Measurements from ENCODE around the gene TTC39A.

TTC39A gene

DNA sequence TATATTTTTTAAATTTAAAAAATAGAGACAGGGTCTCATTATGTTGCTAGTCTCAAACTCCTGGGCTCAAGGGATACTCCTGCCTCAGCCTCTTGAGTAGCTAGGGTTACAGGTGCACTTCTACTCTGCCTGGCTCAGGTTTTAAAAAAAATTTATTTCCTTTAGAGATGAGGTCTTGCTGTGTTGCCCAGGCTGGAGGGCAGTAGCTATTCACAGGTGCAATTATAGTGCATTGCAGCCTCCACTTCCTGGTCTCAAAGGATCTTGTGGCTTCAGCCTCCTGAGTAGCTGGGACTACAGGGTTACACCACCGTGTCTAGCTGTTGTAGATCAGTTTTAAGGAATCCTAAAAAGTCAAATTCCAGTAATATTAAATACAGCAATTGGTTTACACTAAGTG, 89.2 kb downstream of the TTC39A start:
- H3K9me3 ChIP-seq, result no peaks in the 10 kb centered on the region
- TF ChIP-seq, protein P1, sequence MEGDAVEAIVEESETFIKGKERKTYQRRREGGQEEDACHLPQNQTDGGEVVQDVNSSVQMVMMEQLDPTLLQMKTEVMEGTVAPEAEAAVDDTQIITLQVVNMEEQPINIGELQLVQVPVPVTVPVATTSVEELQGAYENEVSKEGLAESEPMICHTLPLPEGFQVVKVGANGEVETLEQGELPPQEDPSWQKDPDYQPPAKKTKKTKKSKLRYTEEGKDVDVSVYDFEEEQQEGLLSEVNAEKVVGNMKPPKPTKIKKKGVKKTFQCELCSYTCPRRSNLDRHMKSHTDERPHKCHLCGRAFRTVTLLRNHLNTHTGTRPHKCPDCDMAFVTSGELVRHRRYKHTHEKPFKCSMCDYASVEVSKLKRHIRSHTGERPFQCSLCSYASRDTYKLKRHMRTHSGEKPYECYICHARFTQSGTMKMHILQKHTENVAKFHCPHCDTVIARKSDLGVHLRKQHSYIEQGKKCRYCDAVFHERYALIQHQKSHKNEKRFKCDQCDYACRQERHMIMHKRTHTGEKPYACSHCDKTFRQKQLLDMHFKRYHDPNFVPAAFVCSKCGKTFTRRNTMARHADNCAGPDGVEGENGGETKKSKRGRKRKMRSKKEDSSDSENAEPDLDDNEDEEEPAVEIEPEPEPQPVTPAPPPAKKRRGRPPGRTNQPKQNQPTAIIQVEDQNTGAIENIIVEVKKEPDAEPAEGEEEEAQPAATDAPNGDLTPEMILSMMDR (IDR thresholded peaks at IDR 0.05), result no peak
- H3K27ac ChIP-seq, result peak overlapping the region in 1 of 2 donors; percentile 44
- intact Hi-C loops (cut with DNase I; ENCODE audit: low total_unique reads), result no loop called here
- DNase-seq, result no peak
- no peaks in the 10 kb centered on the region for H3K36me3 ChIP-seq
- no peak overlapping the region for H3K4me3 ChIP-seq
- no peaks in the 10 kb centered on the region for H3K27me3 ChIP-seq
- H3K4me1 ChIP-seq, result peaks cover 0 to 79% (median 31%) of the 10 kb centered on the region in 4 donors

GRCh38 chr1:51240084-51240483, 90.3 kb downstream of the TTC39A start:
- no peaks in the 10 kb centered on the region for H3K9me3 ChIP-seq
- peak overlapping the region in 1 of 2 donors; percentile 44 for H3K27ac ChIP-seq
- H3K4me3 ChIP-seq, result no peak overlapping the region
- DNase-seq, result no peak
- no peaks in the 10 kb centered on the region for H3K27me3 ChIP-seq
- TF ChIP-seq, protein P1 (IDR thresholded peaks at IDR 0.05), result no peak
- intact Hi-C loops (cut with DNase I; ENCODE audit: low total_unique reads), result no loop called here
- H3K4me1 ChIP-seq, result peaks cover 0 to 74% (median 30%) of the 10 kb centered on the region in 4 donors
- no peaks in the 10 kb centered on the region for H3K36me3 ChIP-seq

- TF ChIP-seq, protein P1 (IDR thresholded peaks at IDR 0.05), result no peak
- peaks cover 0 to 67% (median 27%) of the 10 kb centered on the region in 4 donors for H3K4me1 ChIP-seq
These were observed 92.3 kb downstream of the TTC39A start for GRCh38 chr1:51238034-51238403.

DNA sequence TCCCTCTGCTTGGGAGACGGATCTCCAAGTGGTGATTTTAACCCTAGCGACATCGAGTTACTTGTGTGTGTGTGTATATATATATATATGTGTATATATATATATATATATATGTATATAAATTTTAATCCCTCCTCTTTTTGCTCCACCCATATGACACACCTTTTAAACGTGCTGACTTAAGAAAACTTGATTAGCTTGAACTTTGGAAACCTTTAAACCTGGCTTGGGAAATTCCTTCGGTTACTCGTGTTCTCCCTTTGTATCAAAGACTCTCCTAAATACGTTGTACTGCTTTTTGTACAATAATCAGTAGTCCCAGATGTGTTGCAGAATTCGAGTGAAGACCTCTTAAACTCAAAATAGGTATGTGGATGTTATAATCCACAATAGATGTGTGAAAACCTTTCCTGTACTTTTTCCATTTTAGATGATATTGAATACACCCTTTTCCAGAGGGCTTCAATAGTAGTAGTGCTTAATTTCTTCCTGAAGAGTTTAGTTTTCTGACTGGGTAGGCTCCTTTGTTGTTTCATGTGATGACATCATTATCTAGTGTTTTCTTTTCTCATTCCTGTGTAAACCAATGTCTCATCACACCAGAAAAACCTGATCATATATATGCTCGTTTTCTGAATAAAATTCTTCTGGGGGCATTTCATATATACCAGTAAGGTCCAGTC, 92.9 kb downstream of the TTC39A start:
- intact Hi-C loops (cut with DNase I; ENCODE audit: low total_unique reads), result no loop called here
- Histone ChIP-seq H3K27ac (peak overlapping the region; percentile 99), H3K36me3 (no peaks in the 10 kb centered on the region), H3K4me3 (peak overlapping the region; percentile 87 to 100), H3K4me1 (peaks cover 0 to 61% (median 27%) of the 10 kb centered on the region in 4 donors), H3K27me3 (no peaks in the 10 kb centered on the region), H3K9me3 (no peaks in the 10 kb centered on the region)
- no peak for DNase-seq
- TF ChIP-seq, protein P1 (IDR thresholded peaks at IDR 0.05), result no peak

More at GRCh38 chr1:51238034-51238403, 92.3 kb downstream of the TTC39A start:
- H3K9me3 ChIP-seq, result no peaks in the 10 kb centered on the region
- H3K27me3 ChIP-seq, result no peaks in the 10 kb centered on the region
- intact Hi-C loops (cut with DNase I; ENCODE audit: low total_unique reads), result no loop called here
- DNase-seq, result no peak
- H3K27ac ChIP-seq, result peak overlapping the region; percentile 99
- no peaks in the 10 kb centered on the region for H3K36me3 ChIP-seq
- peak overlapping the region; percentile 87 to 100 for H3K4me3 ChIP-seq

Measured in tibial artery (tissue), 4 donors.